ENCODE measurements around the gene RNF213.

Gene RNF213

GRCh38 chr17:80352216-80352895 is 91.7 kb downstream of the RNF213 start:
- DNase-seq (ENCODE audit: low read depth in 2 of 2) = no peak

- DNase-seq (ENCODE audit: low read depth in 2 of 2) = no peak
Observed at GRCh38 chr17:80352991-80353665, 92.5 kb downstream of the RNF213 start.

GRCh38 chr17:80353718-80354275 is 93.1 kb downstream of the RNF213 start:
- DNase-seq (ENCODE audit: low read depth in 2 of 2) = no peak

GRCh38 chr17:80354336-80354735 is 93.7 kb downstream of the RNF213 start:
- no peak for DNase-seq (ENCODE audit: low read depth in 2 of 2)

GRCh38 chr17:80356231-80356856 is 95.7 kb downstream of the RNF213 start:
- DNase-seq (ENCODE audit: low read depth in 2 of 2) = no peak

- no peak for DNase-seq (ENCODE audit: low read depth in 2 of 2)
Observed at GRCh38 chr17:80358131-80358530, 97.5 kb downstream of the RNF213 start.

- DNase-seq (ENCODE audit: low read depth in 2 of 2) = no peak
Observed at GRCh38 chr17:80358861-80359260, 98.2 kb downstream of the RNF213 start.

- DNase-seq (ENCODE audit: low read depth in 2 of 2) = no peak
Observed at GRCh38 chr17:80359422-80360110, 98.9 kb downstream of the RNF213 start.

- no peak for DNase-seq (ENCODE audit: low read depth in 2 of 2)
Observed at GRCh38 chr17:80360396-80360795, 99.7 kb downstream of the RNF213 start.

GRCh38 chr17:80361495-80362220 is 101.0 kb downstream of the RNF213 start:
- DNase-seq (ENCODE audit: low read depth in 2 of 2) = peak in 1 of 2 donors; percentile 6

- no peak for DNase-seq (ENCODE audit: low read depth in 2 of 2)
Observed at GRCh38 chr17:80362428-80363119, 101.9 kb downstream of the RNF213 start.

GRCh38 chr17:80363120-80363515 is 102.5 kb downstream of the RNF213 start:
- DNase-seq (ENCODE audit: low read depth in 2 of 2) = no peak

- DNase-seq (ENCODE audit: low read depth in 2 of 2) = no peak
Observed at GRCh38 chr17:80363518-80364090, 103.0 kb downstream of the RNF213 start.

GRCh38 chr17:80364091-80364691 is 103.5 kb downstream of the RNF213 start:
- DNase-seq (ENCODE audit: low read depth in 2 of 2) = no peak

- no peak for DNase-seq (ENCODE audit: low read depth in 2 of 2)
Observed at GRCh38 chr17:80365001-80365965, 104.6 kb downstream of the RNF213 start.

GRCh38 chr17:80365983-80366382 is 105.3 kb downstream of the RNF213 start:
- no peak for DNase-seq (ENCODE audit: low read depth in 2 of 2)

GRCh38 chr17:80367503-80367902 is 106.9 kb downstream of the RNF213 start:
- DNase-seq (ENCODE audit: low read depth in 2 of 2) = no peak

GRCh38 chr17:80371196-80371595 is 110.5 kb downstream of the RNF213 start:
- DNase-seq (ENCODE audit: low read depth in 2 of 2) = no peak

- DNase-seq (ENCODE audit: low read depth in 2 of 2) = no peak
Observed at GRCh38 chr17:80372456-80372855, 111.8 kb downstream of the RNF213 start.
